ENCODE results near the gene HOXB8. TPM values are rescaled to one million over a fixed set of nuclear protein-coding genes. Genes with fewer than 3 reads are reported as not detected.

Gene HOXB8
- polyA plus RNA-seq, 1 donor from 2014 or later, result not detected

DNA sequence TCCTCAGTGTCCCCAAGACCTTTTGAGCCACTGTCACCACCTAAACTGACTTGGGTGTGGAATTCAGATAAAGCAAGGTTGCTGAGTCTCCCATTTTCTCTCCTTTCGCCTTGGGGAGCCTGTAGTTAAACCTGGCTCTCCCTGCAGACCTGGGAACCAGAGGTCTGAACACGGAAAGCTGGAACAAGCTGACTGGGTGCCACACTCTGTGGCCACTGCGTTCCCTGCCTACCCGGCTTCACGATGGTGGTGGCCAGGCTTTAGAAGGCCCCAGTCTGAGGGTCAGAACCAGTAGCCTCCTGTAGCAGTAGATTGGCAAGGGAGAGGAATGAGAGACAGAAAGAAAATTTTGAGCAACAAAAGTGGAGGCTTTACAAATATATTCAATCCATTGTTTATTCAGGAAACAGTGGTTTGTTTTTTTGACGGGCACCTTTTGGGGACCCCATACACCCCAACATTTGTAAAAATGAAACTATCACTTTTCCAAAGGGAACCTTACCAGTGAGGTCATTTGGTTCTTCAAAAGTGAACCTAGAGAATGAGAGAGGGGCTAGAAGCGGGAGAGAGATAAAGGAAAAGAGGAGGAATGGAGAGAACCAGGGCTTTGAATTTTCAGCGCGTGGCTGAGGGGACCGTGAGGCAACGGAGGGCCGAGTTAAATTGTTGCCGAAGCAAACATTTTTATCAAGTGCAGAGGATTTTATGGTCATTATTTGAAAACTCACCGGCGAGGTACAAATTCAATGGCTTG, 1.8 kb upstream of the HOXB8 start:
- Histone ChIP-seq H3F3A (ENCODE audit: insufficient read depth, low read length, poor library complexity, severe bottlenecking) (no peaks in the 10 kb centered on the region), H3K9ac (ENCODE audit: low read length) (no peak overlapping the region), H4K20me1 (ENCODE audit: insufficient read depth) (no peaks in the 10 kb centered on the region), H3K36me3 (ENCODE audit: insufficient read depth, low read length) (no peaks in the 10 kb centered on the region), H3K79me2 (replicated peaks; ENCODE audit: insufficient read depth, low read length) (no peaks in the 10 kb centered on the region), H3K27me3 (ENCODE audit: insufficient read depth, low read depth, low read length) (peaks cover 100% of the 10 kb centered on the region), H3K9me2 (ENCODE audit: insufficient read depth, low read length) (no peaks in the 10 kb centered on the region), H3K4me3 (ENCODE audit: low read length) (no peak overlapping the region), H3K9me3 (ENCODE audit: low read length) (peaks cover 4% of the 10 kb centered on the region), H3K4me2 (ENCODE audit: low read length) (no peak overlapping the region), H3K27ac (ENCODE audit: low read length) (no peak overlapping the region), H2AFZ (ENCODE audit: low read depth, low read length) (no peak overlapping the region)
- TF ChIP-seq TAF1 (IDR thresholded peaks at IDR 0.05; ENCODE audit: low read depth), result no peak
- TF ChIP-seq MXI1 (conservative IDR thresholded peaks at IDR 0.05; ENCODE audit: poor library complexity, severe bottlenecking), result no peak
- no peak for TF ChIP-seq EZH2 (IDR thresholded peaks at IDR 0.05; ENCODE audit: borderline replicate concordance, insufficient read depth, low read length, poor library complexity, severe bottlenecking)
- TF ChIP-seq POLR2AphosphoS5 (IDR thresholded peaks at IDR 0.05), result no peak
- TF ChIP-seq, protein P1, sequence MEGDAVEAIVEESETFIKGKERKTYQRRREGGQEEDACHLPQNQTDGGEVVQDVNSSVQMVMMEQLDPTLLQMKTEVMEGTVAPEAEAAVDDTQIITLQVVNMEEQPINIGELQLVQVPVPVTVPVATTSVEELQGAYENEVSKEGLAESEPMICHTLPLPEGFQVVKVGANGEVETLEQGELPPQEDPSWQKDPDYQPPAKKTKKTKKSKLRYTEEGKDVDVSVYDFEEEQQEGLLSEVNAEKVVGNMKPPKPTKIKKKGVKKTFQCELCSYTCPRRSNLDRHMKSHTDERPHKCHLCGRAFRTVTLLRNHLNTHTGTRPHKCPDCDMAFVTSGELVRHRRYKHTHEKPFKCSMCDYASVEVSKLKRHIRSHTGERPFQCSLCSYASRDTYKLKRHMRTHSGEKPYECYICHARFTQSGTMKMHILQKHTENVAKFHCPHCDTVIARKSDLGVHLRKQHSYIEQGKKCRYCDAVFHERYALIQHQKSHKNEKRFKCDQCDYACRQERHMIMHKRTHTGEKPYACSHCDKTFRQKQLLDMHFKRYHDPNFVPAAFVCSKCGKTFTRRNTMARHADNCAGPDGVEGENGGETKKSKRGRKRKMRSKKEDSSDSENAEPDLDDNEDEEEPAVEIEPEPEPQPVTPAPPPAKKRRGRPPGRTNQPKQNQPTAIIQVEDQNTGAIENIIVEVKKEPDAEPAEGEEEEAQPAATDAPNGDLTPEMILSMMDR (IDR thresholded peaks at IDR 0.05; ENCODE audit: poor library complexity, severe bottlenecking), result no peak
- no peak for TF ChIP-seq EP300 (conservative IDR thresholded peaks at IDR 0.05; ENCODE audit: poor library complexity, severe bottlenecking)
- TF ChIP-seq RAD21 (conservative IDR thresholded peaks at IDR 0.05), result no peak
- TF ChIP-seq, protein P2, sequence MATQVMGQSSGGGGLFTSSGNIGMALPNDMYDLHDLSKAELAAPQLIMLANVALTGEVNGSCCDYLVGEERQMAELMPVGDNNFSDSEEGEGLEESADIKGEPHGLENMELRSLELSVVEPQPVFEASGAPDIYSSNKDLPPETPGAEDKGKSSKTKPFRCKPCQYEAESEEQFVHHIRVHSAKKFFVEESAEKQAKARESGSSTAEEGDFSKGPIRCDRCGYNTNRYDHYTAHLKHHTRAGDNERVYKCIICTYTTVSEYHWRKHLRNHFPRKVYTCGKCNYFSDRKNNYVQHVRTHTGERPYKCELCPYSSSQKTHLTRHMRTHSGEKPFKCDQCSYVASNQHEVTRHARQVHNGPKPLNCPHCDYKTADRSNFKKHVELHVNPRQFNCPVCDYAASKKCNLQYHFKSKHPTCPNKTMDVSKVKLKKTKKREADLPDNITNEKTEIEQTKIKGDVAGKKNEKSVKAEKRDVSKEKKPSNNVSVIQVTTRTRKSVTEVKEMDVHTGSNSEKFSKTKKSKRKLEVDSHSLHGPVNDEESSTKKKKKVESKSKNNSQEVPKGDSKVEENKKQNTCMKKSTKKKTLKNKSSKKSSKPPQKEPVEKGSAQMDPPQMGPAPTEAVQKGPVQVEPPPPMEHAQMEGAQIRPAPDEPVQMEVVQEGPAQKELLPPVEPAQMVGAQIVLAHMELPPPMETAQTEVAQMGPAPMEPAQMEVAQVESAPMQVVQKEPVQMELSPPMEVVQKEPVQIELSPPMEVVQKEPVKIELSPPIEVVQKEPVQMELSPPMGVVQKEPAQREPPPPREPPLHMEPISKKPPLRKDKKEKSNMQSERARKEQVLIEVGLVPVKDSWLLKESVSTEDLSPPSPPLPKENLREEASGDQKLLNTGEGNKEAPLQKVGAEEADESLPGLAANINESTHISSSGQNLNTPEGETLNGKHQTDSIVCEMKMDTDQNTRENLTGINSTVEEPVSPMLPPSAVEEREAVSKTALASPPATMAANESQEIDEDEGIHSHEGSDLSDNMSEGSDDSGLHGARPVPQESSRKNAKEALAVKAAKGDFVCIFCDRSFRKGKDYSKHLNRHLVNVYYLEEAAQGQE (IDR thresholded peaks at IDR 0.05; ENCODE audit: borderline replicate concordance), result no peak
- TF ChIP-seq SMC3 (conservative IDR thresholded peaks at IDR 0.05; ENCODE audit: poor library complexity), result no peak

DNA sequence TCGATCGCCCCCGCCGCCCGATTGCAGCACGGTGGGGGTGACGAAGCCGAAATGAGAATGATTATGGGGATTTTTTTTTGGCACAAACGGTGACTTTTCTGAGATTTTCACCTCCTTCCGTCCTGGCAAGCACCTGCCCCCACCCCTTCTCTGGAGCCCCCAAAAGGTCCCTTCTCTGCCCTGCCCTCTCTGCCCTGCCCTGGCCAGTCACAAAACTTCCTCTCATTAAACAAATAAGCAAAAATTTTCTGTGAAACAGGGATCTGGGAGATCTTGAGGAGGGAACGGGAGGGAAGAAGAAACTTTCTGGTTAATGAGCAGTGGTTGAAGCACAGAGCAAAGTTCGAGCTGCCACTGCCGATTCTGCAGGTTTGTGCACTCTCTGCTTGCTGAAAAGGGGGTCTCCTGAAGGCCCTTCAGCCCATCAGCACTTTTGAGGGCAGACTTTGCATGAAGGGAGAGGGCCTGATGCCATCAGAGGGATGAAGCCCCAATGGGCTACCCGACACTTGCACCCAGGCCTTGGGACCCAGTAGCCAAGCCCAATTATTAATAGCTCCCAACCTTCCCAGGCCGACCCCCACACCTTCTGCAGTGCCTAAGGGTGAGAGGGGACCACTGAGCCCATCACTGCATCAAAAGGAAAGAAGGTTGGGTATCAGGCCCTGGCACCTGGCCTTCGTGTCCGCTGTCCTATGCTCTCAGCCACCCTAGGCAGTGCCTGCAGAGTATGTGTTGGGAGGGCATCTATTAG, 1.0 kb upstream of the HOXB8 start:
- H2AFZ ChIP-seq (ENCODE audit: low read depth, low read length), result no peak overlapping the region
- H3K4me3 ChIP-seq (ENCODE audit: low read length), result no peak overlapping the region
- H3F3A ChIP-seq (ENCODE audit: insufficient read depth, low read length, poor library complexity, severe bottlenecking), result no peaks in the 10 kb centered on the region
- no peaks in the 10 kb centered on the region for H4K20me1 ChIP-seq (ENCODE audit: insufficient read depth)
- H3K9ac ChIP-seq (ENCODE audit: low read length), result no peak overlapping the region
- no peak overlapping the region for H3K4me2 ChIP-seq (ENCODE audit: low read length)
- no peaks in the 10 kb centered on the region for H3K9me2 ChIP-seq (ENCODE audit: insufficient read depth, low read length)
- H3K27ac ChIP-seq (ENCODE audit: low read length), result no peak overlapping the region
- H3K36me3 ChIP-seq (ENCODE audit: insufficient read depth, low read length), result no peaks in the 10 kb centered on the region
- peaks cover 100% of the 10 kb centered on the region for H3K27me3 ChIP-seq (ENCODE audit: insufficient read depth, low read depth, low read length)
- no peaks in the 10 kb centered on the region for H3K79me2 ChIP-seq (replicated peaks; ENCODE audit: insufficient read depth, low read length)
- TF ChIP-seq SMC3 (conservative IDR thresholded peaks at IDR 0.05; ENCODE audit: poor library complexity) (no peak), MXI1 (conservative IDR thresholded peaks at IDR 0.05; ENCODE audit: poor library complexity, severe bottlenecking) (no peak), EZH2 (IDR thresholded peaks at IDR 0.05; ENCODE audit: borderline replicate concordance, insufficient read depth, low read length, poor library complexity, severe bottlenecking) (no peak), TAF1 (IDR thresholded peaks at IDR 0.05; ENCODE audit: low read depth) (no peak), EP300 (conservative IDR thresholded peaks at IDR 0.05; ENCODE audit: poor library complexity, severe bottlenecking) (no peak), POLR2AphosphoS5 (IDR thresholded peaks at IDR 0.05) (no peak), RAD21 (conservative IDR thresholded peaks at IDR 0.05) (no peak)
- TF ChIP-seq, protein P2 (IDR thresholded peaks at IDR 0.05; ENCODE audit: borderline replicate concordance), result no peak
- TF ChIP-seq, protein P1 (IDR thresholded peaks at IDR 0.05; ENCODE audit: poor library complexity, severe bottlenecking), result no peak
- H3K9me3 ChIP-seq (ENCODE audit: low read length), result no peaks in the 10 kb centered on the region

Measured in neural cell (in vitro differentiated cells).